NCI-H526 (cell line): Measurements from ENCODE around the gene EEPD1.
A peak's percentile ranks its signal among the peaks of the same experiment; 100 is the strongest.

ENCODE experiments used
- DNase-seq, 2 experiments: peaks; one replicate each; lab custom pipeline; 2025; lab: John Stamatoyannopoulos, UW

Gene EEPD1

DNA sequence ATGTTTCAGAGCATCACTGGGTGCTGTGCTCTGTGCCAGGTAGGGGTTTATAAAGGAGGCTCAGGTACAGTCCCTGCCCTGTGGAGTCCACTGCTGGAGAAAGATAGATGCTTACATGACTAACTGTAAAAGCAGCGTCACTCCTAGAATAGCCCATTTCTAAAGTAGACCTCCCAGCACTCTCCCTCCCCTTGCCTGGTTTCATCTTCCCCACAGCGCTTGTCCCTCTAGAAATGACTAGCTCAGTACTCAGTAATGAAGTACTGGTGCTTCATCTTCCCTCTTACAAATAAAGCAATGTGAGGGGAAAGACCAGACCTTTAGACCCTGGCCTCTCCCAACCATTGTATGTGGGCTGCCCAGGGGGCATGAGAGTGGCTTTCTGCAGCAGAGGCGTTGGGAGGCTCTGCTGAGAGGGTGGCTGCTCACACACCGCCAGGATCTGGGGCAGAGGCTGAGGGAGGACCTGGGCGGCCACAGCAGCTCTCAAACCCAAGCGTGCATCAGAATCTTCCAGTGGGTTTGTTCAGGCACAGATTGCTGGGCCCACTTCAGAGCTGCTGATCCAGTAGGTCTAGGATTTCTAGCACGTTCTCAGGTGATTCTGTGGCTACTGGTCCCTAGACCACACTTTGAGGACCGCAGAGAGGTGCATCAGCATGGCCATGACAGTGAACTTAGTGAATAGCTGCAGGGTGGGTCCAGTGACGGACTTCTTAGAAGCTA, 126.3 kb downstream of the EEPD1 start:
- DNase-seq = peak in 1 of 2 experiments; percentile 41

DNA sequence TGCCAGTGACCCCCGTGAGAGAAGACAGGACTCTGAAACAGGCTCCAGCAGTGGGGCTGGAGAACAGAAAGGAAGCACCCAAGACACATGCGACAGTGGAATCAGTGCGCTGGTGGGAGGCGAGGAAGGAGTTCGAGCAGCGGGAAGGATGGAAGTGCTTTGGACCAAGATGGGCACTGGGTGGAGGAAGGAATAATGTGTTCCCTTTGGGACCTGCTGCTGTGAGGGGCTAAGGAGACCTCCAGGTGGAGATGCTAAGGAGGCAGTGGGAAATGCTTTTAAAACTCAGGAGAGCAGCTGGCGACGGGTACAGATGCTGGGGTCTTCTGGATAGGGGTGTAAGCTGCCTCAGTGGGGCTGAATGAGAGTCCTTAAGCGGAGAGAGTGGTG, 126.9 kb downstream of the EEPD1 start:
- DNase-seq = no peak

DNA sequence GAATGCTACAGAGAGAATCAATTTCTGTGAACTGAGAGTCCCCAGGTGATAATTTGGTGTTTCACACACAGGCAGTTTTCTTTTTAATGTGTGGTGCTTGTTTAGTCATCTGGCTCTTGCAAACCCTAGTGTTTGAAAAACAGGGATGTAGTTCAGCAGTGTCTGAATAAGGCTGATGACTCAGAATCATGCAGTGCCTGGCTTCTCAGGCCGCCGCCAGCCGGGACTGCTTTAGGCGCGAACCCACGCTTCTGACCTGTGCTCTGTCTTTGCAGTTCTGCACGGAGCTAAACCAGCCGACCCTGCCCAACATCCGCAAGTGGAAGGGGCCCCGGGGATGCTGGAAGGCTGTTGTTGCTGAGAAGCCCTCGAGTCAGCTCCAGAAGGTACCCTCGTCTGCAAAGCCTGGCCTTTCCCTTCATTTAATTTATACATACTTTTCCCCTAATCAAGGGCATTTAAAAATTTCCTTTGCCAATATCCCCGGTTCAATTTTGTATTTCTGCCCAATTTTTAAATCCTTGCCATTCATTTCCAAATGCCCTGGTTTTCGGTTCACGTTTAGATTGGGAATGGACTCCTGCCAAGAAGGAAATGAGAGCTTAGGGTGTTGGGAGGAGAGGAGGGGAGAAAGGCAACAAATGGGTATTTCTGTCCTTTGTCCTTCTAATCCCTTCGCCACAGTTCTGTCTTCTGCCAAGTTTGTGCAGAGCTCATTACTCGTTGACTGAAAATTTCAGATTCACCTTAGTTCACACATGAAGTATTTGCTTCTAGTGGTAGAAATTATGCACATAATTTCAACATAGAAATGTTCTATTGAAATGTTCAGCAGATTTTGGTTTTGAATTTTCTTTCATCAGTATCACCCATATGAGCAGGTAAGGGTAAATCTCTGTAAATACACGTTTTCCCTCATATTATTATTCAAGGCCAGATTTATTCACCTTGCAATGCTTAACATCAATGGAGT, 128.1 kb downstream of the EEPD1 start:
- DNase-seq = no peak

DNA sequence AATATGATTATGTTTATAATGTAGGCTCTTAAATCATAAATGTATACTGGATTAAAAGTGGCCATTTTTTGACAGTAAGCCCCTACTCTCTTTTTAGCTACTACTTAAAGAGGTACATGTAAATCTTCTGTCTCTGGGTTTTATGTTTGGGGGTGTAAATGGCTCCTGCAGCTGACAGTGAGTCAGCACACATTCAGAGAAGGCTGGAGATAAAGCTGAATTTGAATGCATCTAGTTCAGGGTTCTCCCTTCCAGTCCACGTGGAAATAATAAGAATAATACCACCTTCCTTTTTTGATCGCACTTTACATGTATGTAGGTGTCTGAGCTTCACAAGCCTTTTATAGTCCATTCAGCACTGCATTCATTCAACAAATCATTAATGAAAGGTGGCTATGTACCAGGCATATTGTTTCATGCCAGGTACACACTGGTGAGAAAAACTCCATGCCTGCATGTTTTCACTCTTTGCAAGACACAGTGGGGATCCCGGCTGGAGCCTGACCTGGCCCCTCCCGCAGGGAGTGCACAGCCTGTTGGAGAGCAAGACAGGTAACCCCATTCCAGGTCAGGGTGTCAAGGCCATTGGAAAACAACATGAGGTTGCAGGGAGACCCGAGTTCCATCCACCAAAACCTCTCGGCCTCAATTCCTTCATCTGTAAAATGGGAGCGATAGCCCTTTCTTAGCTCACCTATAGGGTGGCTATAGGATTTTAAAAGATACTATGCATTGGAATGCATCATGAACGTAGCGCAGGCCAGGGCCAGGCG, 129.1 kb downstream of the EEPD1 start:
- no peak for DNase-seq

DNA sequence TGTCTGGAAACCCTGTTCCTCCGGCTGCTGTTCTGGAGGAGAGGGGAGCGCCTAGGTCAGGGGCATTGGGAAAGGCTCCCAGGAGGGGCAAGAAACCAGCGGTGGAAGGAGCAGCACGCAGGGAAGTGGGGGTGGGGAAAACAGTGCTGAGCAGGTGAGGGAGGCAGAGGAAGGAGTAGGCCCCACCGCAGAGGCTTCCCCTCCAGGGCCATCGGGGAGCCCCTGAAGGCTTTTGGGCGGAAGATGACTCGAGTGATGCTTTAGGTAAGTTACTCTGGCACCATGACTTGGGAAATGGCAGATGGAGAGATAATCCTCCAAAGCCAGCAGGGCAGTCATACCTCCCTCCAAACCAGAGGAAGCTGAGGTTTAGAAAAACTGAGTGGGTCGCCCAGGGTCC, 130.1 kb downstream of the EEPD1 start:
- no peak for DNase-seq

DNA sequence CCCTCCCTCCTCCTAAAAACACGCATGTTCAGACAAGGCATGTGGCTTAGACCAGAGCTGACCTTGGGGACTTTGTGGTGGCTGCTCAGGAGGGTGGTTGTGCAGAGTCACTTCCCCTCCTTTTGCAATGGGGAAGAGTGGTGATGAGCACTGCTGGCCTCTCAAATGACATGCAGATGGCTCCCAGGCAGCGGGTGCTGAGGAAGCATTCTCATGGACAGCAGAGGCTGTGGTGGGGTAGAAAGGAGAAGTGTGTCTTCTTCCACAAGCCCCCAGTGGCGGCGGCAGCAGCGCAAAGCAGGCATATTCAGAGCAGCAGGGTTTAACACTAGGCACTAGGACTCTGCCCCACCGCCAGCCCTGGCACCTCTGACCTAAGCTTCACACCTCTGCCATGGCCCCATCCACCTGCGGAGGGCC, 130.7 kb downstream of the EEPD1 start:
- DNase-seq = no peak

DNA sequence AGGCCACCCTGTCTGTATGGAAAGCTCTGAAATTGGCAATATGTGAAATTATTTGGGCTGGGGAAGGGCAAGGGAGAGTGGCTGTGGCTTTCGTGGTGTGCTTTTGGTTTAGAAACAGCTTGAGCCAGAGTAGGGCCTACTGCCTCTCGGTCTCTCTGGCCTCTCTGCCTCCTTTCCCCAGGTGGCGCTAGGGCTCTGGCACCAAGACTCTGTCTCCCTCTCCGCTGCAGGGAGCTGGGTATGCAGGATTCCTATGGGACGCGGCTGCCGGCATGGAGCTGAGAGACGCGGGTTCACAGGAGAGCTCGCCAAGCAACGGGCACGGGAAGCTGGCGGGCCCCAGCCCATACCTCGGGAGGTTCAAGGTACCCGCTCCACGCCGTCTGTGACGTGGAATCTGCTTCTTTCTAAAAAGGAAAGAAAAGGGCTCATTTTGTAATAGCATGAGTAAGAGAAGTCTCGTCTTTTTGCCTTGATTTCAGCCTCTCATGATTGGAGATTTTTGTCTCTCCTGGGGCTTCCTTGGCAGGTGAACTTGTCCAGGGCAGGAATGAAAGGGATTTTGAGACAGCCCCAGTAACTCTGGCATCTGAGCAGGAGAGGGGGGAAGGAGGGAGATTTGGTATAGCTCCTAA, 131.5 kb downstream of the EEPD1 start:
- DNase-seq = no peak

DNA sequence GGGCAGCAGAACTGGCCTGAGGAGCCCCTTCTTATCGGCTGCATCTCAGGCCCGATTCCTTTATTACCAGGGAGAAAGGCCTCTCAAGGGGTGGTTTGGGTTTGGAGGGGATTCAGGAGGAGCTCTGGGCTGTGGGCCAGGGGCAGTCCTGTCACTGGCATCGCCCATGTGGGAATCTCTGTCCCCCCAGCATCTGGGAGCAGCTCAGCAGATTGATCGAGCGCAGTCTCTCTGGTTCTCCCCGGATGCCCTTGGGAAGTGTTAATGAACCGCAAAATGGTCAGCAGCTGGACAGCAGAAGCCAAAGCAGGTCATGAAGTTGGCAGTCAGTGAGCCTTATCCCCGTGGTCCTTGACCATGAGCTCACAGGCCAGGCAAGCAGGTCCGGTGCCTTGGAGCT, 132.2 kb downstream of the EEPD1 start:
- no peak for DNase-seq

DNA sequence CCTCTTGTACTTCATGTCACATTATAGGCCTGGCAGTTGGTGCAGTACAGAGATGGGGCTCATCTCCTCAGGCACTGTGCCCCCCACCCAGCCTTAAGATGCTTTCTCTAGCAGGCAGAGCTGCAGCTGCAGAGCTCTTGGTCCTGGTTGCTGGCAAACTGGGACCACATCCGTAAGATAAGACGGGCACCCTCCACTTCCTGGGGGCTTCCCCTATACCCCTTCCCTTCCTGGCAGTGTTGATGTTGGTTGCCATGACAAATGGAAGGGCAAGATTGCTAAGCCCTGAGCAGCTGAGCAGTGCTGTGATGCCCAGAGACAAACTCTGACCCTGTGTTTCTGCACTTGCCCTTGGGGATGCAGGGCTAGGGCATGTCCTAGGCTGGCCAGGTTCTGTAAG, 133.2 kb downstream of the EEPD1 start:
- no peak for DNase-seq

DNA sequence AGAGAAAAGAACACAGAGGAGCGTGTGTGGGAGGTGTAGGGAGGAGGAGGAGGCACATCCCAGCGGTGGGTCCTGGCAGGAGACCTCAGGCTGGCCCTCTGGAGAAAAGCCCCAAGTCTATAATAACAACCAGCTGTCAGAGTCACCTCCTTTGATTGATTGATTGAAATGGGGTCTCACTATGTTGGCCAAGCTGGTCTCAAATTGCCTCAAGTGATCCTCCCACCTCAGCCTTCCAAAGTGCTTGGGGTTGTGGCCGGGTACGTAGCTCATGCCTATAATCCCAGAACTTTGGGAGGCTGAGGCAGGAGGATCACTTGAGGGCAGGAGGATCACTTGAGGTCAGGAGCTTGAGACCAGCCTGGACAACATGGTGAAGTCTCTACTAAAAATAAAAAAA, 133.6 kb downstream of the EEPD1 start:
- DNase-seq = no peak

DNA sequence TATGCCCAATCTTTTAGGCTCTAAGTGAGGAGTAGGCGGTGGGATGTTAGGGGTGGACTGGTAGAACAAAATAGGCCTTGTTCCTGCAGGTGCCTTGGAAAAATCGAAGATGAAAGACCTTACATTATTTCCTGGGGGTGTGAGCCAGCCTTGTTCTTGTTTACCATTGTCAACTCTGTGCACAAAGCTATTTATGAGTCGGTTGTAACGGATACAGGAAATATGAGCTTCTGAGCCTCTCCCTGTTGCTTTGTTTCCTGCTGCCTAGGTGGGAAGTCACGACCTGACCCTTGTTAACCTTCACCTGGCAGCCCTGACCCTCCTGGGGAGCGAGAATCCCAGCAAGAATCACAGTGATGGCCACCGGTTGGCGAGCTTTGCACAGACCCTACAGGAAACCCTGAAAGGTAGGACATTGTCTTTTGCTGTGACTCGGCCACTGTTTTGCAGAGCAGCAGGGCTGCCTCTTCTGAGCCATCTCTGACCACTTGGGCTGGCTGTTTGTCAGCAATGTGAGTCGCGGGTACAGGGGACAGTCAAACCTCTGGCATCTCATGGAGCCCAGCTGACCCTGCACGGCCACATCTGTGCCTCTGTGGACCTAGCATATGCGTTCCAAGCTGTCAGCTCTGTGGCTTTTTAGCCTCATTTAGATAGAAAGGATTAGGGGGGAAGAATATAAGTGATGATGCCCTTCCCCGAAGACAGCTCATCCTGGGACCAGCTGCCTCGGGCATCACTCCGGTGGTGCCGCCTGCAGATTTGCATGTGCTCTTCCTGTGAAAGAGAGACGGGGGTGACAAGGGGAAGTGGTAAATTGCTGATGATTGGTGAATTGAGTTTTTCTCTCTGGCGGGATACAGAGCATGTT, 134.6 kb downstream of the EEPD1 start:
- peak; percentile 61 to 78 for DNase-seq

DNA sequence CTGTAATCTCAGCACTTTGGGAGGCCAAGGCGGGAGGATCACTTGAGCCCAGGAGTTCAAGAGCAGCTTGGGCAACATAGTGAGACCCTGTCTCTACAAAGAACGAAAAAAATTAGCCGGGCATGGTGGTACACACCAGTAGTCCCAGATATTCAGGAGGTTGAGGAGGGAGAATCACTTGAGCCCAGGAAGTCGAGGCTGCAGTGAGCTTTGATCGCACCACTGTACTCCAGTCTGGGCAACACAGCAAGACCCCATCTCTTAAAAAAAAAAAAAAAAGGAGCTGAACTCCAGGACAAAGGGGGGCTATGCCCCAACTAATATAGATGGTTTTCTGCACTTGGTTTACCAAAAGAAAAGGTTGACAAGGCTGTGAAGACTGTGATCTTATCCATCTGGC, 135.4 kb downstream of the EEPD1 start:
- no peak for DNase-seq

DNA sequence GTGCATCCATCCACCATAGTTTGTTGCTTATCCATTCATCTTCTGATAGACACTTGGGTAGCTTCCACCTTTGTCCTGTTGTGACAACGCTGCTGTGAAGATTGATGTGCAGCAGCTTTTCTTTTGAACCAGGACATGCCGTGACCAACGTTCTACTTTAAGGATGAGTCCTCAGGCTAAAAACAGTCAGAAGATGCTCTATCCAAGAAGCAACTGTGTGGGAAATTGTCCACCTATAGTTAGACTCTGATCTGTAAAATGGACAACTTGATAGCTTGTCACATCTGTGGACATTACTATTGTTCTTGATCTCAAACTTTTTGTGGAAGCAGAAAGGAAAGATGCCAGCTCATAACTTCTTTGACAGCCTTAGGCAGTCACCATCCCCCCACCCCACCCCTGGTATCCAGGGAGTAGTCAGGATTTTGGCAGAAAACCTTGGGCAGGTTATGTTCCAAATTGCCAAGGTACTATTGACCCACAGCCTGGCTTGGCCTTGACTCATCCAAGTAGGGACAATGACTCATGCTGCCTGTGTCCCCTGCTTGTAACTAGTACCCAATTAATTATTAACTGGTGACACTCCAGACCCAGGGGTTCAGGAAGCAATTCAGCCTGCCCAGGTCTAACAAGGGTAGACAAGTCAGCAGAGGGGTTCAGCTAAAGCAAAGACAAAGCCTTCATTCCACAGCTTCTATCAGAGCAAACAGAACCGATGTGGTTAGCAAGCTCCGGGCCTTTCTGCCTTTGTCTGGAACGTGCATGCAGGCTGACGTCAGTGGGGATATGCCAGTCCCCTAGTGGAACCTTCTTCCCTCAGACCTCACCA, 137.0 kb downstream of the EEPD1 start:
- no peak for DNase-seq

DNA sequence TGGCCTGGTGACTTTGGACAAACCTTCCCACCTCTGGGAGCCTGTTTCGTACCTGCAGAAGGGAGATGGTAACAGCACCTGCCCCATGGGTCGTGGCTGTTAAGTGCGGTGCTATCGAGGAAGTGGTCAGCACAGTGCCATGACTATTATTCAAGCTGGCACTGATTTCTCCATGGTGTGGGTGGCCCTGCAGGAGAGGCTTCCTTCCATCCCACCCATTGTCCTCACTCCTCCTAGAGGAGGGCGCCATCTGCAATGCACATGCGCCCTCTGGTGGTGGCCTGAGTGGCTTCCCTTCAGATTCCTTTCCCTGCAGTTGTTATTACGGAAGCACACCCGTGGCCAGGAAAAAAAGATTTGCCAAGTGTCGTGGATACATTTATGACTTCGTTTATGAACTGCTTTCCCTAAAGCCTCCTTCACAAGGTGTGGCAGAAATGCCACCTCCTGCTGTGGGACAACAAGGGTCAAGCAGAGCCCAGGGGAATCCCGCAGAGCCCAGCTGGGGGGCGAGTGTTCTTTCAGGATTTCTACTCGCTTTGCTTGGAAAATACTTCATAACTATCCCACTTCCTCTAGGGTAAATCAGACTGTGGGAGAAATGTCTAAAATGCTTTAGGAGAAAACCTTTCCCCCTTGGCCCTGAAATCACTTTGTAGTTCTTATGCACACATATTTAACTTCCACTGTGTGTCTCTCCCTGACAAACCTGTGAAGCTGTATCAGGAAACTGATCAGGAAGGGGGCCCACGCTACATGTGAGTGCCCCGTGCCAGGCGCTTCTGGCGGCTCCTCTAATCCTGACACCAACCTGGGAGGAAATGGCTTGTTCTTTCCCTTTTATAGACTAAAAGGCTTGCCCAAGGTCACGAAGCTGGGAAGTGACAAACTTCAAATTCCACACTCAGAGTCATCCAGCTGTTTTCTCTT, 138.6 kb downstream of the EEPD1 start:
- peak; percentile 43 to 86 for DNase-seq

DNA sequence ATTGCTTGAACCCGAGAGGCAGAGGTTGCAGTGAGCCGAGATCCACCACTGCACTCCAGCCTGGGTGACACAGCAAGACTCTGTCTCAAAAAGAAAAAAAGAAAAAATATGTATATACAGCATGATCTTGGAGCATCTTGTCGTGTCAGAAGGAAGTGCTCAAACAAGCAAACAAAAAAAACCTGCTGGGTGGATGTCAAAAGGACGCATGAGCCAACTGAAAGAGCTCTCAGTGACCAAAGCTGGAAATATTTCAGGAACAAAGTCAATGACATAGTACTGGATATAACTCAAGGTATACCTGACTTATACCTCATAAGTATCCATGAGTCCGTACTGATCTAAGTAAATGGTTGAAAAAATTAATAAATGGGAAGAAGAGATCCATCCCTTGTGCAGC, 142.0 kb downstream of the EEPD1 start:
- no peak for DNase-seq

DNA sequence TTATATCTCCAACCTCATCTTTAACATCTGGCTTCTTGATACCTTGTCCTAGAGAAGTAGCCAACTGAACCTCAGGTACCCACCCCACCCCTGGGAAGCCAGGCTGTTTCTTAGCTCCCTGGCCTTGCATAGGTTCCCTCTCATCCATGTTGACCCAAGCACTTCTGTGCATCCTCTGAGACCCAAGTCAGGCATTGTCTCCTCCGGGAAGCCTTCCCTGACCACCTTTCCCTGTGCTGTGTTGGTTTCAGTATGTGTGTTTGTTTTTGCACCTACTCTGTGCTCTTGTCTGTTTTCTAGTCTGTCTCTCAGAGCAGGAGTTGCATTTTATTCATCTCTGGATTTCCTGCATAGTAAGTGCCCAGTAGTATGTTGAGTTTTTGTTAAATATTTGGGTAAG, 143.2 kb downstream of the EEPD1 start:
- DNase-seq = no peak

DNA sequence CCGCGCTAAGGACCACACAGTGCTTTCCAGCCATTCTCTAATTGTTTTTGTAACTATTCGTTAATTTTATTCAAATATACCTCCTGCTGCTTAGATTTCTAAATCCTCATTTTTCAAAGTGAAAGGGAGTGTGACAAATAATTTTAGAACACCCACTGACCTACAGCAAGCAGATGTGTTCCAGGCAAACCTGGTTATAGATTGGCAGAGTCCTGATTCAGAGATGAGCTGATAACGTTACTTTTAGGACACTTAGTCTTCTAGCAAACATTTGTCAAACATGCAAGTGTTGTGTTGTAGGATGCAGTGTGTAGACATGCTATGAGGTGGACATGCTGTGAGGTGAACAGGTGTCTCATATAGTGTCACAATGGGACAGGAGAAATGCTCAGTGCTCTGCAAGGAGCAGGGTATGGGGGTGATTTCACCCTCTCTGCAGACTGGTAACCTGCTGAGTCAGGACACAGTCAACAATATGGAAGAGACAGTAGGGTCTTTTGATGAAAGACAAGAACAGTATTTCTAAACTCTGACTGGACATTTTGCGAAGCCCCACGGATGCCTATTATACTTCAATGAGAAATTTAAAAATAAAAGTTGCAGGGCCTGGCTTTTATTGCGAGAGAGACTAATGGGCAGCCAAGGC, 144.4 kb downstream of the EEPD1 start:
- DNase-seq = no peak

DNA sequence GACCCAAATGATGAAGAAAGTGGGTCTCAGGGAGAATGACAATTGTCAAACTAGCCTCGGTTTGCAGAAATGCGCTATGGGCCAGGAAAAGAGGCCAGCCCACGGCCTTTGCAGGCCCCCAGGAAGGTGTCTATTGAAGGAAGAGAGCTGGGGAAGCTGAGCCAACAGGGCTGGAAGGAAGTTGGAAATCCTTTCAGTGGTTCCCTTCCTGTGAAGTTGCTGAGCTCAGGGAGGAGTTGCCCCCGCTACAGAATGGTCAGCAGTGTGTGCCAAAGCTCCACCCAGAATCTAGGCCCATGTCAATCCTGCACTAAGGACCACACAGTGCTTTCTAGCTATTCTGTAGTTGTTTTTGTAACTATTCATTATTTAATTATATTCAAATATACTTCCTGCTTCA, 145.1 kb downstream of the EEPD1 start:
- no peak for DNase-seq
